Prostate gland (tissue), 2 donors: ENCODE measurements around the gene RPS6KA2.

Experiments
- CTCF ChIP-seq, 4 experiments: fragments of 200-600 bp in 2 of 4; fragments of 450-650 bp in 2 of 4; sonication (generic) in 2 of 4; IDR thresholded peaks; 1 replicate in 3 of 4; 2 replicates in 1 of 4; pipeline ENCODE4 v1.5.1; 2016 to 2019; ENCODE audit warnings: antibody characterized with exemption in 4 of 4, mild to moderate bottlenecking in 2 of 4, moderate library complexity in 2 of 4
- POLR2A ChIP-seq: fragments of 450-650 bp; IDR thresholded peaks from one replicate; pipeline ENCODE4 v1.6.1; 2016; ENCODE audit warnings: antibody characterized with exemption, mild to moderate bottlenecking
- POLR2AphosphoS5 ChIP-seq: sonication (generic); formaldehyde crosslinking; IDR thresholded peaks from one replicate; pipeline ENCODE4 v1.6.1; 2017; ENCODE audit warnings: antibody characterized with exemption

GRCh38 chr6:166559211-166559610, 67.8 kb downstream of the RPS6KA2 start:
- no peak for TF ChIP-seq CTCF (IDR thresholded peaks at IDR 0.05)
- no peak for TF ChIP-seq POLR2A
- TF ChIP-seq POLR2AphosphoS5, result no peak
